Parathyroid adenoma (tissue), 2 donors: ENCODE results near the gene KRTCAP3.

ENCODE experiments used
- H2AFZ ChIP-seq: fragments of 300-600 bp; sonication (generic); one replicate; pipeline ENCODE4 v1.7.0; 2017; ENCODE audit warnings: antibody characterized with exemption, mild to moderate bottlenecking
- H3K27ac ChIP-seq: fragments of 300-600 bp; sonication (generic); one replicate; pipeline ENCODE4 v1.7.0; 2017
- H3K27me3 ChIP-seq: fragments of 300-600 bp; sonication (generic); one replicate; pipeline ENCODE4 v1.7.0; 2017; ENCODE audit warnings: low read length; ENCODE audit not compliant: control insufficient read depth, insufficient read depth
- H3K36me3 ChIP-seq: fragments of 300-600 bp; sonication (generic); one replicate; pipeline ENCODE4 v1.7.0; 2017; ENCODE audit warnings: low read length; ENCODE audit not compliant: control insufficient read depth, insufficient read depth
- H3K4me1 ChIP-seq: fragments of 300-600 bp; sonication (generic); one replicate; pipeline ENCODE4 v1.7.0; 2017; ENCODE audit warnings: control low read depth
- H3K4me2 ChIP-seq: fragments of 300-600 bp; sonication (generic); one replicate; pipeline ENCODE4 v1.7.0; 2017; ENCODE audit warnings: low read length
- H3K4me3 ChIP-seq: fragments of 300-600 bp; sonication (generic); one replicate; pipeline ENCODE4 v1.7.0; 2017; ENCODE audit warnings: low read depth, low read length
- H3K79me2 ChIP-seq: fragments of 300-600 bp; sonication (generic); one replicate; pipeline ENCODE4 v1.7.0; 2017; ENCODE audit warnings: control low read depth
- H3K9ac ChIP-seq: fragments of 300-600 bp; sonication (generic); one replicate; pipeline ENCODE4 v1.7.0; 2017; ENCODE audit warnings: mild to moderate bottlenecking
- H3K9me3 ChIP-seq: fragments of 300-600 bp; sonication (generic); one replicate; pipeline ENCODE4 v1.7.0; 2017; ENCODE audit warnings: low read length; ENCODE audit not compliant: control insufficient read depth
- CTCF ChIP-seq: fragments of 300-600 bp; sonication (generic); IDR thresholded peaks from one replicate; pipeline ENCODE4 v1.7.0; 2017; ENCODE audit warnings: antibody characterized with exemption, mild to moderate bottlenecking
- donor health status: primary hyperparathyroidism.

Gene KRTCAP3

GRCh38 chr2:27427863-27428212 is 14.3 kb upstream of the KRTCAP3 start:
- H3K4me2 ChIP-seq, result peak overlapping the region; percentile 82
- TF ChIP-seq CTCF, result no peak
- peak overlapping the region; percentile 96 for H3K27ac ChIP-seq
- H2AFZ ChIP-seq, result peak overlapping the region; percentile 93
- no peaks in the 10 kb centered on the region for H3K27me3 ChIP-seq
- no peak overlapping the region for H3K9ac ChIP-seq
- H3K4me1 ChIP-seq, result peaks cover 14% of the 10 kb centered on the region
- peaks cover 34% of the 10 kb centered on the region for H3K79me2 ChIP-seq
- H3K9me3 ChIP-seq, result no peaks in the 10 kb centered on the region
- no peaks in the 10 kb centered on the region for H3K36me3 ChIP-seq
- H3K4me3 ChIP-seq, result peak overlapping the region; percentile 98

DNA sequence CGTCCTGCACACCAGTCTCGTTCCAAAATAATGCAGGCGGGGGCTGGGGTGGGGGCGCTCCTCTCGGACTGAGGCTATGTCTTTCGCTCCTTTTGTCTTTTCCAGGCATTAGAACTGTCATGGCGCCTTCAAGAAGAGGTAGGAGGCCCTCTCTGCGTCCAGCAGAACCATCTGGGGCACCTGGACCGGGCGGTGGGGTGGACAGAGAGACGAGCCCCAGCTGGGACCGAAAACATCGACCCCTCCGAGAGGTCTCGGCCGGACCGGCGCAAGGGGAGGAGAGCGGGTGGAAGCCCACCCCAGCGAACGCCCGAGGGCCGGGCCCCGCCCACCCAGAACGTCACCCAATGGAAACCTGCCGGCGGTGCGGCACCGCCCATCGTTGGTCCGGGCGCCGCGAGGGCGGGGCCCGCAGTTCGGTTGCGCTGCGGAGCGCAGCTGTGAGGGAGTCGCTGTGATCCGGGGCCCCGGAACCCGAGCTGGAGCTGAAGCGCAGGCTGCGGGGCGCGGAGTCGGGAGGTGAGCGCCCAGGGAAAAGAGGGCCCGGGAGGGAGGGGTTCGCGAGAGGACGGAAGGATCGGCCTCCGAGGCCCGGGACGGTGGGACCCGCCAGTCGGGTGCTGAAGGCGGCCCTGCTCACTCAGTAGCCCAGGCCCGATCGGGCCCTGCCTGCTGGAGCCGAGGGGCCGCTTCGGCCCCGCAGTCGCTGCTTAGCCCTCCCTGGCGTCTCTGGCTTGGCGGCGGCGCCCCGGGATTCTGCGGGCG is 13.8 kb upstream of the KRTCAP3 start, which contains the start of gene NRBP1:
Gene NRBP1 (plus strand): TSS at position 419 of the 765 bp plus-strand sequence. CDS start 4,643 bp downstream, outside the sequence.
- Histone ChIP-seq H3K4me3 (peak within 1 kb of the TSS; percentile 98), H3K36me3 (no peaks in the 10 kb centered on the region), H3K4me2 (peak within 1 kb of the TSS; percentile 94), H3K27me3 (no peaks in the 10 kb centered on the region), H3K9ac (peak within 1 kb of the TSS; percentile 100), H3K9me3 (no peaks in the 10 kb centered on the region), H3K4me1 (peaks cover 14% of the 10 kb centered on the region), H3K27ac (peak within 1 kb of the TSS; percentile 96), H2AFZ (peak within 1 kb of the TSS; percentile 93), H3K79me2 (peaks cover 40% of the 10 kb centered on the region)
- TF ChIP-seq CTCF, result no peak

DNA sequence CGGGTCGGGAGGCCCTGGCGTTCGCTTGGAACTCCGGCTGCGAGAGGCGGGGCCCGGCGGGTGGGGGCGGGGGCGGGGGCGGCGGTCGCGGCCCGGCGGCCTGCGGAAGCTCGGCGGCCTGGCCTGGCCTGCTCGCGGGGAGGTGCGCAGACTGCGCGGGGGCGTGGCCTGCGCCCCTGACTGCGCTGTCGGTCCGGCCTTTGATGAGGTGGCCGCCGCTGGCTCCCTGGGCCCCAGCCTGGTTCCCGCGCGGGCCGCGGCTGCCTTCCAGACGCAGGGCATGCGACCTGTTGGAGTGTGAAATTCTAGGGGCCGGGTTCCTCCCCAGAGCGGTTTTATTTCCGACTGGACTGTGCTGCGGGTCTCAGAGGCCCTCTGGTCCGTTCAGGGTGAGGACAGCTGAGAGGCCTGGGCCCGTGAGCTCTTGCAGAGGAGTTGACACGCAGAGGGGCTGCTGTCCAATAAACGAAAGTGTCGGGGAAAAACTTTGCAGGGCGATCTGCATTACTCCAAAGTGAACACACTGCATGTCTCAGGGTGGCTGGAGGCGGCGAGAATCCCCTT is 13.1 kb upstream of the KRTCAP3 start:
- peak overlapping the region; percentile 100 for H3K9ac ChIP-seq
- no peaks in the 10 kb centered on the region for H3K9me3 ChIP-seq
- TF ChIP-seq CTCF, result no peak
- H3K27ac ChIP-seq, result peak overlapping the region; percentile 96
- H3K4me1 ChIP-seq, result peaks cover 14% of the 10 kb centered on the region
- H3K79me2 ChIP-seq, result peaks cover 40% of the 10 kb centered on the region
- H2AFZ ChIP-seq, result peak overlapping the region; percentile 93
- H3K36me3 ChIP-seq, result no peaks in the 10 kb centered on the region
- peak overlapping the region; percentile 94 for H3K4me2 ChIP-seq
- H3K27me3 ChIP-seq, result no peaks in the 10 kb centered on the region
- H3K4me3 ChIP-seq, result peak overlapping the region; percentile 98

- Histone ChIP-seq H3K4me1 (peaks cover 14% of the 10 kb centered on the region), H3K4me2 (no peak overlapping the region), H3K4me3 (no peak overlapping the region), H3K79me2 (peaks cover 40% of the 10 kb centered on the region), H3K27ac (no peak overlapping the region), H3K27me3 (no peaks in the 10 kb centered on the region), H3K9ac (no peak overlapping the region), H3K9me3 (no peaks in the 10 kb centered on the region), H3K36me3 (no peaks in the 10 kb centered on the region), H2AFZ (no peak overlapping the region)
- no peak for TF ChIP-seq CTCF
Measured at GRCh38 chr2:27431395-27431794, 10.8 kb upstream of the KRTCAP3 start.
